Measurements from ENCODE around the gene IL20RA.

IL20RA gene

GRCh38 chr6:136990242-136990578 lies 54.6 kb downstream of the IL20RA start:
- H3K4me1 ChIP-seq (ENCODE audit: control insufficient read depth, low read length), result no peaks in the 10 kb centered on the region
- H3F3A ChIP-seq (ENCODE audit: control insufficient read depth, insufficient read depth), result no peaks in the 10 kb centered on the region
- no peak overlapping the region for H3K27ac ChIP-seq (ENCODE audit: low read depth, low read length)
- H3K9me3 ChIP-seq (ENCODE audit: control insufficient read depth, insufficient read depth, low read length), result no peaks in the 10 kb centered on the region
- no peaks in the 10 kb centered on the region for H3K36me3 ChIP-seq (ENCODE audit: control insufficient read depth, low read length)
- H3K79me2 ChIP-seq (ENCODE audit: control insufficient read depth, low read length), result no peaks in the 10 kb centered on the region
- no peaks in the 10 kb centered on the region for H4K20me1 ChIP-seq (ENCODE audit: control insufficient read depth, insufficient read depth, low read depth, low read length)
- H3K9me2 ChIP-seq (replicated peaks; ENCODE audit: control insufficient read depth, low read length), result no peaks in the 10 kb centered on the region
- H3K4me2 ChIP-seq (ENCODE audit: low read length), result no peak overlapping the region
- H3K4me3 ChIP-seq (ENCODE audit: low read length), result no peak overlapping the region
- TF ChIP-seq EZH2phosphoT487 (IDR thresholded peaks at IDR 0.05; ENCODE audit: borderline replicate concordance, low read length) (no peak), CTCF (IDR thresholded peaks at IDR 0.05; ENCODE audit: low read depth, low read length, poor library complexity, severe bottlenecking) (no peak)
- no peaks in the 10 kb centered on the region; the same call in 1 of the 2 replicates for H3K27me3 ChIP-seq (ENCODE audit: control insufficient read depth, low read length)

GRCh38 chr6:136989571-136990241 lies 55.1 kb downstream of the IL20RA start:
- Histone ChIP-seq H3K36me3 (ENCODE audit: control insufficient read depth, low read length) (no peaks in the 10 kb centered on the region), H3K27me3 (ENCODE audit: control insufficient read depth, low read length) (no peaks in the 10 kb centered on the region; the same call in 1 of the 2 replicates), H3K9me3 (ENCODE audit: control insufficient read depth, insufficient read depth, low read length) (no peaks in the 10 kb centered on the region), H3K27ac (ENCODE audit: low read depth, low read length) (no peak overlapping the region), H4K20me1 (ENCODE audit: control insufficient read depth, insufficient read depth, low read depth, low read length) (no peaks in the 10 kb centered on the region), H3F3A (ENCODE audit: control insufficient read depth, insufficient read depth) (no peaks in the 10 kb centered on the region), H3K79me2 (ENCODE audit: control insufficient read depth, low read length) (no peaks in the 10 kb centered on the region), H3K4me3 (ENCODE audit: low read length) (no peak overlapping the region), H3K4me2 (ENCODE audit: low read length) (no peak overlapping the region), H3K9me2 (replicated peaks; ENCODE audit: control insufficient read depth, low read length) (no peaks in the 10 kb centered on the region), H3K4me1 (ENCODE audit: control insufficient read depth, low read length) (no peaks in the 10 kb centered on the region)
- no peak for TF ChIP-seq EZH2phosphoT487 (IDR thresholded peaks at IDR 0.05; ENCODE audit: borderline replicate concordance, low read length)
- no peak for TF ChIP-seq CTCF (IDR thresholded peaks at IDR 0.05; ENCODE audit: low read depth, low read length, poor library complexity, severe bottlenecking)

- H3K36me3 ChIP-seq (ENCODE audit: control insufficient read depth, low read length), result no peaks in the 10 kb centered on the region
- no peak overlapping the region for H3K27ac ChIP-seq (ENCODE audit: low read depth, low read length)
Measured at GRCh38 chr6:136987526-136987925, 57.2 kb downstream of the IL20RA start.

More at GRCh38 chr6:136987526-136987925, 57.2 kb downstream of the IL20RA start:
- H3F3A ChIP-seq (ENCODE audit: control insufficient read depth, insufficient read depth), result no peaks in the 10 kb centered on the region
- no peak for TF ChIP-seq CTCF (IDR thresholded peaks at IDR 0.05; ENCODE audit: low read depth, low read length, poor library complexity, severe bottlenecking)
- no peak for TF ChIP-seq EZH2phosphoT487 (IDR thresholded peaks at IDR 0.05; ENCODE audit: borderline replicate concordance, low read length)
- no peak overlapping the region for H3K4me3 ChIP-seq (ENCODE audit: low read length)
- H4K20me1 ChIP-seq (ENCODE audit: control insufficient read depth, insufficient read depth, low read depth, low read length), result no peaks in the 10 kb centered on the region
- no peaks in the 10 kb centered on the region for H3K4me1 ChIP-seq (ENCODE audit: control insufficient read depth, low read length)
- no peaks in the 10 kb centered on the region for H3K9me2 ChIP-seq (replicated peaks; ENCODE audit: control insufficient read depth, low read length)
- H3K27me3 ChIP-seq (ENCODE audit: control insufficient read depth, low read length), result no peaks in the 10 kb centered on the region; the same call in 1 of the 2 replicates
- no peaks in the 10 kb centered on the region for H3K9me3 ChIP-seq (ENCODE audit: control insufficient read depth, insufficient read depth, low read length)
- H3K4me2 ChIP-seq (ENCODE audit: low read length), result no peak overlapping the region
- no peaks in the 10 kb centered on the region for H3K79me2 ChIP-seq (ENCODE audit: control insufficient read depth, low read length)
